Measurements from ENCODE around the gene BRAF.
"Not testable (repeated sequence)": the region's sequence is repeated elsewhere in the genome, so short reads cannot be mapped to it uniquely, and the experiment has no call there.

Gene BRAF

GRCh38 chr7:140873434-140873833, 51.3 kb downstream of the BRAF start:
- no peak for DNase-seq

DNA sequence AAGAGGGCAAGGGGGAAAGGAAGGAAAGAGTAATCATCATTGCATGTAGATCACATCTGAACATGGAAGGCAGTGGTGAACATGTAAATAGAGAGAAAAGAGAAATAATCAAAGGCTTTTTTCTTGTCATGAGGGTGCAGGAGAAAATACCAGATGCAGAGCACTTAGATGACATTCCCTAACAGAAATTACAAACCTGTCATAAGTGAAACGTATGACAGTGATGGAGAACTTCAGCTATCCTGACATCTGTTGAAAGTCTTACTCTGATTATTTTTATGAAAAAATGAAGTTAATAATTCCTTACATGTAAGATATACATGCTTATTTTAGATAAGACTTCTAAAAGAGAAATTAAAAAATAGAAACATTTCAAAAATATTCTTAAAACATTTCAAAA, 54.7 kb downstream of the BRAF start:
- DNase-seq, result no peak

DNA sequence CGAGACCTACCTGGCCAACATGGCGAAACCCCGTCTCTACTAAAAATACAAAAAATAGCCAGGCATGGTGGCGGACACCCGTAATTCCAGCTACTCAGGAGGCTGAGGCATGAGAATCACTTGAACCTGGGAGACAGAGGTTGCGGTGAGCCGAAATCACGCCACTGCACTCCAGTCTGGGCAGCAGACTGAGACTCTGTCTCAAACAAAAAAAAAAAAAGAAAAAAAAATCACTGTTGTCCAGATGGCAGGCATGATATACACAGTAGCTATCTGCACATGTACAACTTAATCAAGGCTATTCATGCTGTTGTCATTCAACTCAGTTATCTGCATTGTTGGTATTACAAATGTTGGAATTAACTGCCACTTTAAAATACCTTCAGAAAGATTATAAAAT, 55.3 kb downstream of the BRAF start:
- DNase-seq, result no peak

DNA sequence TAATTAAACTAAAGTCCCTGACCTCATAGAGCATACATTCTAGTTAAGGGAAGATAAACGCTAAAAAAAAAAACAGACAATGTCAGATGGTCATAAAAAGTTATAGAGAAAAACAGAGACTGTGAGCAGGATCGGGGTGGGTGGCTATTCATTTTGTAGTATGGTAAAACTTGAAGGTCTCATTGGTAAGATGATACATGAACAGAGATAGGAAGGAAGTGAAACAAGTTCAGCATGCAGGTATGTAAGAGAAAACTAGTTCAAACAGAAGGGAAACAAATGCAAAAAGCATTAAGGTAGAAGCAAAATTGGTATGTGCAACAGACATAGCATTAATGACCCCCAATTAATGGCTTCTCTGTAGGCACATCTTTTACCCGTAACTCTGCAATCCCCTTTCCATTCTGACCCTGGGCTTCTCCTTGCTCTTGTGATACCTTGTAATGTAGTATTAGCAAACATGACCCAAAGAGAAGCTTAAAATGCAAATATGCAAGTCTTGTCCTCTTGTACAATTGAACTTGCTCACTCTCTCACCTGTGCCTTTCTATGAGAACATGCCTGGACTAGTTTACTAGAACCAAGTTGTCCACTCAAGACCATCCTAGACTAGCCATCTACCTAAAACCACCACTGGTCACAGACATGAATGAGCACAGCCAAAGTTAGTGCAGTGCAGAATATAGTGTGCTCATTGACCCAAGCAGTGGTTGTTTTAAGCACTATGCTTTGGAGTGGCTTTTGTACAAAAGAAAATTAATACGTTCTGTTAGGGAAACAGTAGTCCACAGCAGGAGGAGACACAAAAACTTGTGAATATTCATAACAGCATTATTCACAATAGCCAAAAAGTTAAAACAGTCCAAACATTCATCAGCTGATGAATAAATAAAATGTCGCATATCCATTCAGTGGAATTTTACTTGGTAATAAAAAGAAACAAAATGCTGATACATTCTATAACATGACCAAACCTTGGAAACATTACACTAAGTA, 57.0 kb downstream of the BRAF start:
- no peak for DNase-seq

GRCh38 chr7:140866926-140867325, 57.8 kb downstream of the BRAF start:
- no peak for DNase-seq

DNA sequence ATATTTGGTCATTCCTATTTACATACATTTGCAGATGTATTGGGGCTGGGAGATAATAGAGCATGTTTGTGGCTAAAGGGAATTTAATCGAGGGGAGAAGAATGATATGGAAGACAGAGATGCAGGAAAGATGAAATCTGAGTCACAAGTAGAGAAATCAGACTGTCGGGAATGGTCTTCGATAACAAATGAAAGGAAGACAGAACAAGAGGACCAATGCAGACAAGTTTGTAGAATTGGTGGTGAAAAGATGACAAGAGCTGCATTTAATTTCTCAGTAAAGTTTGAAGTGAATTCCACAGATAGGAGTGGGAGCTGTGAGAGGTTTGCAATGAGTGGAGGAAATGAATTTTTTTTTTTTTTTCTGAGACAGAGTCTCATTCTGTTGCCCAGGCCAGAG, 60.0 kb downstream of the BRAF start:
- no peak for DNase-seq

- DNase-seq, result no peak
Observed at GRCh38 chr7:140863867-140864266, 60.9 kb downstream of the BRAF start.

GRCh38 chr7:140863184-140863583, 61.5 kb downstream of the BRAF start:
- no peak for DNase-seq

DNA sequence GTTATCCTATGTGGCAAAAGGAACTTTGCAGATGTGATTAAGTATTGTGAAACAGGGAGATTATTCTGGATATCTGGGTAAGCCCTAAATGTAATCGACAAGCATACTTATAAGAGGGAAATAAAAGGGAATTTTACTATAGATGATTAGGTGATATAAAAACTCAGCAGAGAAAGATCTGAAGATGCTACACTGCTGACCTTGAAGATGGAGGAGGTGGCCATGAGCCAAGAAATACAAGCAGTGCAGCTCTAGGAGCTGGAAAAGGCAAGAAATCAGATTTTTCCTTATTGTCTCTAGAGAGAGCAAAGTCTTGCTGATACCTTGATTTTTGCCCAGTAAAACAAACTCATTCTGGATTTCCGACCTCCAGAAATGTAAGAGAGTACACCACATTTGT, 67.7 kb downstream of the BRAF start:
- DNase-seq, result no peak

DNA sequence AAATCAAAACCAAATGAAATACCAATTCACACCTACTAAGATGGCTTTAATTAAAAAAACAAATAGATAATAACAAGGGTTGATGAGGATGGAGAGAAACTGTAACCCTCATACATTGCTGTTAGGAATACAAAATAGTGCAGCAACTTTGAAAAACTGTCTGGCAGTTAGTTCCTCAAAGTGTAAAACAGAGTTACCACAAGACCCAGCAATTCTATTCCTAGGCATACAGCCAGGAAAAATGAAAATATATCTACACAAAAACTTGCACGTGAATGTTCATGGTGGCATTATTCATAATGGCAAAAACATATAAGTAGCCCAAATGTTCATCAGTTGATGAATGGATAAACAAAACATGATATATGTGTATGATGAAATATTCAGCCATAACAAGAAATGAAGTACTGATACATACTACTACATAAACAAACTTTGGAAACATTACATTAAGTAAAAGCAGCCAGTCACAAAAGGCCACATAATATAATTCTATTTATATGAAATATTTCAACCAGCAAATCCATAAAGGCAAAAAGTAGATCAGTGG, 83.5 kb downstream of the BRAF start:
- DNase-seq, result no peak

DNA sequence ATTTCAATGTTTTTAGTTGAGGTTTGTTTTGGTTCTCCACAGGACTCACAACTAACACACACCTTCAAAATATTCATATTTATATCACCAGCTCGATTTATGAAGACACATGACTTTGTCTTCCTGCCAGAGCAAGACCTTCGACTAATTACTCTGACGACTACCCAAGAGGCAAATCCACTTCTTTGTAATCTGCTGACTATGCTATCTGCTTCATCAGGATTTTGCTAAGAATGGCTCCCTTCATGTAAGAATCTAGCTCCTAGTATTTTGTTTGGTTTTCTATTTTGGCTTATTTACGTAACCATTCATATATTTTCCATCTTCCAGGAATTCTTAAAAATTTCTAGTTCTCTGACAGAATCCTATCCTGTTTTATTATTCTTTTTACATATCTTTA, 93.0 kb downstream of the BRAF start:
- no peak for DNase-seq

DNA sequence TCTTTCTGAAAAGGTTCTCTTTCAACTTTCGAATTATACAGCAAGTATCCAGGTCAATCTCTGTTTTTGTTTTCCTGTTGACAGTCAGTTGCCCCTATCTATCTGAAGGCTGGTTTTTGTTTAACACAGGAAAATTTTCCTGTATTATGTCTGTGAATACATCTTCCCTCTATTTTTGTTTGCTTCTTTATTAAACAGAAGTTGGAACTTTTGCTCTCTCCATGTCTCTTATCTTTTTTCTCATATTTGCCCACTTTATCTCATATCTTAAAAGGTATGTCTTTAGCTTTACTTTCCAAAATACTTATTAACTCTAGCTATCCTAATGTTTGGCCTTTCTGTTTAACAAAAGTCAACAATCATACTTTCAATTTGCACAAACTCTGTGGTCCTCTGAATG, 95.0 kb downstream of the BRAF start:
- no peak for DNase-seq

GRCh38 chr7:140828741-140829140, 96.0 kb downstream of the BRAF start:
- no peak for DNase-seq

DNA sequence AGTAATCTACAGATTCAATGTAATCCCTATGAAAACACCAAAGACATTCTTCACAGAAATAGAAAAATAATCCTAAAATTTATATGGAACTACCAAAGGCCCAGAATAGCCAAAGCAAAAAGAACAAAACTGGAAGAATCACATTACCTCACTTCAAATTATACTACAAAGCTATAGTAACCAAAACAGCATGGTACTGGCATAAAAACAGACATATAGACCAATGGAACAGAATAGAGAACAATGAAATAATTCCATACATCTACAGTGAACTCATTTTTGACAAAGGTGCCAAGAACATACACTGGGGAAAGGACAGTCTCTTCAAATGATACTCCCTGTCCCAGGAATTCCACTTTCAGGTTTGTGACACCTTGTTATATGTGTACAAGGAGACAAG, 107.3 kb downstream of the BRAF start:
- not testable (repeated sequence) for DNase-seq

- peak; percentile 72 for DNase-seq
Observed at GRCh38 chr7:140810830-140811556, 113.7 kb downstream of the BRAF start.

- no peak for DNase-seq
Observed at GRCh38 chr7:140810385-140810784, 114.3 kb downstream of the BRAF start.

- no peak for DNase-seq
Observed at GRCh38 chr7:140778975-140779374, 145.8 kb downstream of the BRAF start.

GRCh38 chr7:140778568-140778967, 146.2 kb downstream of the BRAF start:
- DNase-seq, result no peak

- no peak for DNase-seq
Observed at GRCh38 chr7:140774371-140774770, 150.4 kb downstream of the BRAF start.

DNA sequence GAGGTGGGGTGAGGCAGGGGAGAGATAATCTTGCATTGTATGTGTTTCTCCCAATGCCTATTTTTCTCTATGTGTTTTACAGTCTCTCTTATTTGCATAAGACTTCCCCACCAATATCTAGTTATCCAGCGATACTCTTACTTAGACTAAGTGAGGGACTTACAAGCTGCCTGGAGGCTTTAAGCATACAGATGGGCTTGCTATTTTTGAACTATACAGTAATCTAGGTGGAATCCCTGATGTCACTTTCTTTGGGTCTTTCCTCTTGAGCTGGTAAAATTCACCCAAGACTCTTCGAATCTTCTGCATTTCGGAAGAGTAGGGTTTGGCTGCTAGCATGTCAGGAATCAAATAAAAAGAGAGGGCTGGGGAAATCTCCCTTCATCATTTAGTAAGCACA, 151.6 kb downstream of the BRAF start:
- DNase-seq, result no peak

DNA sequence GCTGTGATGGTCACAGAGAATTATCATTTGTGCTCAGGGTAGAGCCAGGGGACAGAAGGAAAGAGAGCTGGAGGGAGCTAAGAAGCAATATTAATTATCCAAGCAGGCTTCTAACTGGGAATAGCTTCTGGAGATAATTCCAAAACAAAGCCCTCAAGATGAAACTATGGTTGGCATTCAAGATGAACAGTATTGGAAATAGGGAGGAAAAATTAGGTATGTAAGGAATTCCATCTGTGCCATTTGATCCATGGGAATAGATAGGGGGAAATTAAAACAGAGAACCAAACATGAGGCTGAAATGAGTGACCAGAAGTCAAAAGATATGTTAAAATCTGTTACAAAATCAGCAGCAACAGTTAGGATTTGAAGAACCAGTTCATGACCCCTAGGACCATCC, 152.9 kb downstream of the BRAF start:
- no peak for DNase-seq

DNA sequence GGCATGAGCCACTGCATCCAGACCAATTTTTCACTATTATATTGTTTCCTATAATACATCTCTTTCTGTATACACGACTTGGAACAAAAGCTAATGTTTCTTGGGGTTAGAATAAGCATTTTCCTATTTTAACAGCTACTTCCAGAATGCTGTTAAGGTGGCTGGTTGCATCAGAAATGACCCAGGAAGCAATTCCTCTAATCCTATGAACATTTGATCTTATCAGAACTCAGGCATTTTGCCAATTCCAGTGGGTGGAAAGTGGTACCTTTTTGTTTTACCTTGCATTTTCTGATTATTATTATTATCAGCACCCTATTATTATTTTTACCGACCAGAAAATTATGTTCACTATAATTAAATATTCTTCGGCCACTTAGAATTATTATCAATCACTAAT, 154.9 kb downstream of the BRAF start:
- DNase-seq, result no peak

DNA sequence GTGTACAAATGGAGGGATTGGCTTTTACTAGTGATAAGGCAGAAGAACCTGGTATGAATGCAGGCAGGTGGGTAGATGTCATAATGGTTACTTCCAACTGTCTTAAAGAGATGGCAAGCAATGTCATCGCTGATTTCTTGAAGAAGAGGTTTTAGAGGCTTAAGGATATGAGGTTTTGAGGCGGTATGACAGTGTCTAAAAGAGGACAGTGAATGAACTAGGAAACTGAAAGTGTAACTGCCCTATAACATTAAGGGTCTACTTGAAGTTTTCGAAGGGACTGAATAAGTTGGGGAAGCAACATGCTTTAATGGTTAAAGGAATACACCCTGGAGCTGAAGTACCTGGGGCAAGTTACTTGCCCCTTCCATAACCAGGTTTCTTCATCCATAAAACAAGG, 157.3 kb downstream of the BRAF start:
- no peak for DNase-seq

GRCh38 chr7:140765441-140765840, 159.3 kb downstream of the BRAF start:
- DNase-seq, result not testable (repeated sequence)

Data from COR-L47 (cell line).